ENCODE results near the gene MSANTD4. TPM values are rescaled to one million over a fixed set of nuclear protein-coding genes. Genes with fewer than 3 reads are reported as not detected.

Gene MSANTD4
- total RNA-seq, 1 experiment from 2014 or later, result 17.5 TPM

DNA sequence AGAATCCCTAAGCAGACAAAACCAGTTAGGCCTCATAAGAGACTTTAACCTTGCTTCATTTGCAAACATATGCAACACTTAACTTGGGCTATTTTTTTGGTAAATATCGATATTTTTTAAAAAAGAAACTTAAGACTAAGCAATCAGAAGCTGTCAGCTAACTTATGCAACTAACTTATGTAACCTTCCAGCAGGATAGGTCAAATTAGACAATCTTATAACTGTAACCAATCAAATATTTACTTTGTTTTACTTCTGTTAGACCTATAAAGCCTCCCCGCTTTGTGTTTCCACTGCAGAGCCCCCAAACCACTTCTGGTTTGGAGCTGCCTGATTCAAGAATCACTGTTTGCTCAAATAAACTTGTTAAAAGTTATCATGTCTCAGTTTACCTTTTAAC lies 8.0 kb downstream of the MSANTD4 start:
- H3K23me2 ChIP-seq (ENCODE audit: insufficient read length, low read depth, low read length, poor library complexity, severe bottlenecking), result no peaks in the 10 kb centered on the region
- H2BK120ac ChIP-seq (ENCODE audit: low read depth, low read length, poor library complexity, severe bottlenecking), result no peak overlapping the region
- no peaks in the 10 kb centered on the region for H3K9me3 Mint-ChIP-seq
- H3K27me3 Mint-ChIP-seq (ENCODE audit: low read depth), result no peaks in the 10 kb centered on the region
- no peaks in the 10 kb centered on the region for H3K27me3 ChIP-seq (ENCODE audit: insufficient read depth, low read length)
- no peak overlapping the region; a peak in 1 of 7 replicates for H3K27ac Mint-ChIP-seq
- peaks cover 4% of the 10 kb centered on the region; the same call in 1 of the 2 replicates for H3K4me1 ChIP-seq (ENCODE audit: insufficient read depth, low read length)
- TF ChIP-seq, protein P1, sequence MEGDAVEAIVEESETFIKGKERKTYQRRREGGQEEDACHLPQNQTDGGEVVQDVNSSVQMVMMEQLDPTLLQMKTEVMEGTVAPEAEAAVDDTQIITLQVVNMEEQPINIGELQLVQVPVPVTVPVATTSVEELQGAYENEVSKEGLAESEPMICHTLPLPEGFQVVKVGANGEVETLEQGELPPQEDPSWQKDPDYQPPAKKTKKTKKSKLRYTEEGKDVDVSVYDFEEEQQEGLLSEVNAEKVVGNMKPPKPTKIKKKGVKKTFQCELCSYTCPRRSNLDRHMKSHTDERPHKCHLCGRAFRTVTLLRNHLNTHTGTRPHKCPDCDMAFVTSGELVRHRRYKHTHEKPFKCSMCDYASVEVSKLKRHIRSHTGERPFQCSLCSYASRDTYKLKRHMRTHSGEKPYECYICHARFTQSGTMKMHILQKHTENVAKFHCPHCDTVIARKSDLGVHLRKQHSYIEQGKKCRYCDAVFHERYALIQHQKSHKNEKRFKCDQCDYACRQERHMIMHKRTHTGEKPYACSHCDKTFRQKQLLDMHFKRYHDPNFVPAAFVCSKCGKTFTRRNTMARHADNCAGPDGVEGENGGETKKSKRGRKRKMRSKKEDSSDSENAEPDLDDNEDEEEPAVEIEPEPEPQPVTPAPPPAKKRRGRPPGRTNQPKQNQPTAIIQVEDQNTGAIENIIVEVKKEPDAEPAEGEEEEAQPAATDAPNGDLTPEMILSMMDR (conservative IDR thresholded peaks at IDR 0.05), result no peak
- H3K36me3 Mint-ChIP-seq (ENCODE audit: insufficient read depth in 1 of 3, low read depth in 3 of 3), result peaks cover 21 to 24% (median 23%) of the 10 kb centered on the region in 3 experiments
- H3K14ac ChIP-seq (ENCODE audit: insufficient read depth, low read length), result no peak overlapping the region
- no peak overlapping the region for H2AFZ ChIP-seq (ENCODE audit: low read length)
- H3K4ac ChIP-seq (ENCODE audit: low read depth, low read length), result no peak overlapping the region
- no CpG with 5 or more reads among the region's 2 CpGs for WGBS (ENCODE audit: extremely low coverage, insufficient read length, low lambda C conversion rate)
- DNase-seq, result no peak
- H3K27ac ChIP-seq (ENCODE audit: insufficient read length, low read depth, low read length), result no peak overlapping the region
- H3K9ac ChIP-seq (ENCODE audit: extremely low read depth, insufficient read length, low read length), result no peak overlapping the region
- no peak overlapping the region for H3K4me2 ChIP-seq (ENCODE audit: insufficient read depth, insufficient read length, low read length)
- peaks cover 26 to 36% of the 10 kb centered on the region in 2 experiments for H3K4me1 Mint-ChIP-seq
- H2BK20ac ChIP-seq (ENCODE audit: low read depth, low read length, poor library complexity, severe bottlenecking), result no peak overlapping the region
- H2BK15ac ChIP-seq (ENCODE audit: low read depth, low read length), result no peak overlapping the region
- H2BK5ac ChIP-seq (ENCODE audit: insufficient read length, low read length), result no peak overlapping the region
- H2AK5ac ChIP-seq (ENCODE audit: insufficient read length, low read length), result no peak overlapping the region
- H3K18ac ChIP-seq (ENCODE audit: insufficient read length, low read depth, low read length), result no peak overlapping the region
- no peak overlapping the region for H3K4me3 Mint-ChIP-seq
- H3K79me1 ChIP-seq (ENCODE audit: insufficient read depth, low read depth, low read length, poor library complexity, severe bottlenecking), result peaks cover 7% of the 10 kb centered on the region
- H3K56ac ChIP-seq (ENCODE audit: insufficient read length, low read depth, low read length), result no peak overlapping the region
- no peak overlapping the region for H4K8ac ChIP-seq (replicated peaks; ENCODE audit: insufficient read length, low read depth, low read length)
- H3K9me3 ChIP-seq (ENCODE audit: control insufficient read depth, low read depth, low read length), result no peaks in the 10 kb centered on the region
- no peak overlapping the region for H3T11ph ChIP-seq (ENCODE audit: low read length)
- peaks cover 9% of the 10 kb centered on the region; the same call in 1 of the 2 replicates for H3K79me2 ChIP-seq (ENCODE audit: insufficient read depth, low read length)
- H2BK12ac ChIP-seq (ENCODE audit: insufficient read length, low read depth, low read length), result no peak overlapping the region
- no peaks in the 10 kb centered on the region for H4K20me1 ChIP-seq (ENCODE audit: control insufficient read depth, insufficient read depth, insufficient read length)
- H4K91ac ChIP-seq (ENCODE audit: insufficient read length, low read depth, low read length), result no peak overlapping the region
- no peak overlapping the region for H3K23ac ChIP-seq (ENCODE audit: insufficient read length, low read depth, low read length)
- no peak overlapping the region for H4K5ac ChIP-seq (ENCODE audit: insufficient read length, low read depth, low read length)

All from H9 (cell line).